ENCODE results near the gene CD58.

The CD58 gene

GRCh38 chr1:116525440-116525839 is 45.4 kb downstream of the CD58 start:
- DNase-seq (ENCODE audit: low read depth in 2 of 2) = no peak
- no peak for TF ChIP-seq CTCF (IDR thresholded peaks at IDR 0.05; ENCODE audit: low read depth, low read length)
- H3K4me3 ChIP-seq (replicated peaks in 1 of 2; ENCODE audit: low read depth in 2 of 2, low read length in 2 of 2) = no peak overlapping the region

- peak; percentile 77 to 81 for DNase-seq (ENCODE audit: low read depth in 2 of 2)
- no peak overlapping the region for H3K4me3 ChIP-seq (replicated peaks in 1 of 2; ENCODE audit: low read depth in 2 of 2, low read length in 2 of 2)
- TF ChIP-seq CTCF (IDR thresholded peaks at IDR 0.05; ENCODE audit: low read depth, low read length) = no peak
These were observed 49.6 kb downstream of the CD58 start for GRCh38 chr1:116521186-116521585.

GRCh38 chr1:116518400-116518799 is 52.4 kb downstream of the CD58 start:
- no peak overlapping the region for H3K4me3 ChIP-seq (replicated peaks in 1 of 2; ENCODE audit: low read depth in 2 of 2, low read length in 2 of 2)
- TF ChIP-seq CTCF (IDR thresholded peaks at IDR 0.05; ENCODE audit: low read depth, low read length) = no peak
- no peak for DNase-seq (ENCODE audit: low read depth in 2 of 2)

- no peak for TF ChIP-seq CTCF (IDR thresholded peaks at IDR 0.05; ENCODE audit: low read depth, low read length)
- H3K4me3 ChIP-seq (replicated peaks in 1 of 2; ENCODE audit: low read depth in 2 of 2, low read length in 2 of 2) = no peak overlapping the region
- no peak for DNase-seq (ENCODE audit: low read depth in 2 of 2)
These were observed 54.2 kb downstream of the CD58 start for GRCh38 chr1:116516631-116517030.

- no peak overlapping the region for H3K4me3 ChIP-seq (replicated peaks in 1 of 2; ENCODE audit: low read depth in 2 of 2, low read length in 2 of 2)
- no peak for TF ChIP-seq CTCF (IDR thresholded peaks at IDR 0.05; ENCODE audit: low read depth, low read length)
- no peak for DNase-seq (ENCODE audit: low read depth in 2 of 2)
These were observed 55.1 kb downstream of the CD58 start for GRCh38 chr1:116515702-116516101.

- H3K4me3 ChIP-seq (replicated peaks in 1 of 2; ENCODE audit: low read depth in 2 of 2, low read length in 2 of 2) = no peak overlapping the region
- peak; percentile 39 to 65 for DNase-seq (ENCODE audit: low read depth in 2 of 2)
- no peak for TF ChIP-seq CTCF (IDR thresholded peaks at IDR 0.05; ENCODE audit: low read depth, low read length)
These were observed 55.9 kb downstream of the CD58 start for GRCh38 chr1:116514708-116515525.

GRCh38 chr1:116513956-116514355 is 56.9 kb downstream of the CD58 start:
- no peak overlapping the region for H3K4me3 ChIP-seq (replicated peaks in 1 of 2; ENCODE audit: low read depth in 2 of 2, low read length in 2 of 2)
- no peak for DNase-seq (ENCODE audit: low read depth in 2 of 2)
- TF ChIP-seq CTCF (IDR thresholded peaks at IDR 0.05; ENCODE audit: low read depth, low read length) = no peak
